HEK293 (cell line): ENCODE measurements around the gene NPHP4.

ENCODE experiments used
- CTCF ChIA-PET: fragments of 350-600 bp; formaldehyde crosslinking; extraction: SDS; loops from one replicate; lab custom pipeline; 2021; ENCODE audit warnings: antibody characterized with exemption; lab: Yijun Ruan, JAX
- POLR2A ChIA-PET: fragments of 300-600 bp; formaldehyde crosslinking; extraction: SDS; loops from one replicate; lab custom pipeline; 2020; ENCODE audit warnings: antibody characterized with exemption, inconsistent platforms; lab: Yijun Ruan, JAX
- H3K27ac ChIP-seq: fragments of 200-500 bp; sonication (Bioruptor generic); 2 replicates; pipeline ENCODE4 v1.5.1; 2014; ENCODE audit warnings: low read depth, low read length, control low read depth, inconsistent platforms; ENCODE audit errors: extremely low read depth
- H3K36me3 ChIP-seq, 2 experiments: fragments of 200-500 bp in 1 of 2; sonication (Bioruptor generic) in 1 of 2; 1 replicate in 1 of 2; 2 replicates in 1 of 2; pipeline ENCODE4 v1.5.1; 2014 to 2017; ENCODE audit warnings: inconsistent platforms in 2 of 2, low read length in 2 of 2; ENCODE audit not compliant: control insufficient read depth in 2 of 2, insufficient read depth in 1 of 2
- H3K4me1 ChIP-seq: fragments of 200-500 bp; sonication (Bioruptor generic); 2 replicates; pipeline ENCODE4 v1.5.1; 2014; ENCODE audit warnings: mild to moderate bottlenecking, low read length, inconsistent platforms; ENCODE audit not compliant: control insufficient read depth, insufficient read depth
- H3K4me3 ChIP-seq: 2 replicates; pipeline ENCODE4 v1.5.1; 2011; ENCODE audit warnings: low read depth, mild to moderate bottlenecking, control low read depth, low read length, moderate library complexity
- H3K9me3 ChIP-seq: fragments of 200-500 bp; sonication (Bioruptor generic); 2 replicates; pipeline ENCODE4 v1.5.1; 2014; ENCODE audit warnings: low read depth, low read length, inconsistent platforms; ENCODE audit not compliant: control insufficient read depth, insufficient read depth
- EGR2 ChIP-seq: fragments of 450-650 bp; formaldehyde crosslinking; IDR thresholded peaks from 2 replicates; pipeline ENCODE4 v1.5.1; 2016; ENCODE audit warnings: low read depth, missing biosample characterization, missing genetic modification characterization
- KLF10 ChIP-seq: fragments of 450-650 bp; IDR thresholded peaks from 2 replicates; pipeline ENCODE4 v1.5.1; 2018; ENCODE audit warnings: missing biosample characterization, mild to moderate bottlenecking, missing genetic modification characterization
- KLF9 ChIP-seq: fragments of 450-650 bp; formaldehyde crosslinking; IDR thresholded peaks from 2 replicates; pipeline ENCODE4 v1.5.1; 2016; ENCODE audit warnings: missing biosample characterization, missing genetic modification characterization, low read depth
- MZF1 ChIP-seq: fragments of 450-650 bp; formaldehyde crosslinking; IDR thresholded peaks from 2 replicates; pipeline ENCODE4 v1.5.1; 2017; ENCODE audit warnings: missing biosample characterization, missing genetic modification characterization, borderline replicate concordance
- SCRT1 ChIP-seq: fragments of 450-650 bp; formaldehyde crosslinking; IDR thresholded peaks from 2 replicates; pipeline ENCODE4 v1.5.1; 2016; ENCODE audit warnings: missing biosample characterization, missing genetic modification characterization, borderline replicate concordance
- WT1 ChIP-seq: fragments of 450-650 bp; formaldehyde crosslinking; IDR thresholded peaks from 2 replicates; pipeline ENCODE4 v1.5.1; 2016; ENCODE audit warnings: missing biosample characterization, missing genetic modification characterization
- ZFHX2 ChIP-seq: fragments of 450-650 bp; formaldehyde crosslinking; conservative IDR thresholded peaks from 2 replicates; pipeline ENCODE4 v1.5.1; 2016; ENCODE audit warnings: missing biosample characterization, missing genetic modification characterization
- ZFP41 ChIP-seq: fragments of 450-650 bp; formaldehyde crosslinking; IDR thresholded peaks from 2 replicates; pipeline ENCODE4 v1.5.1; 2016; ENCODE audit warnings: missing biosample characterization, missing genetic modification characterization, borderline replicate concordance
- ZNF2 ChIP-seq: fragments of 450-650 bp; formaldehyde crosslinking; IDR thresholded peaks from 2 replicates; pipeline ENCODE4 v1.5.1; 2016; ENCODE audit warnings: missing biosample characterization, missing genetic modification characterization
- ZNF202 ChIP-seq: fragments of 450-650 bp; formaldehyde crosslinking; IDR thresholded peaks from 2 replicates; pipeline ENCODE4 v1.5.1; 2016; ENCODE audit warnings: missing biosample characterization, missing genetic modification characterization, borderline replicate concordance
- ZNF354C ChIP-seq: fragments of 450-650 bp; formaldehyde crosslinking; IDR thresholded peaks from 2 replicates; pipeline ENCODE4 v1.5.1; 2016; ENCODE audit warnings: missing biosample characterization, missing genetic modification characterization, low read depth, borderline replicate concordance
- ZNF510 ChIP-seq: fragments of 450-650 bp; formaldehyde crosslinking; IDR thresholded peaks from 2 replicates; pipeline ENCODE4 v1.5.1; 2018; ENCODE audit warnings: mild to moderate bottlenecking, missing genetic modification characterization, missing biosample characterization; ENCODE audit not compliant: insufficient replicate concordance
- ZNF530 ChIP-seq: fragments of 450-650 bp; formaldehyde crosslinking; IDR thresholded peaks from 2 replicates; pipeline ENCODE4 v1.5.1; 2016; ENCODE audit warnings: low read depth, missing biosample characterization, missing genetic modification characterization
- ZNF548 ChIP-seq: fragments of 450-650 bp; formaldehyde crosslinking; IDR thresholded peaks from 2 replicates; pipeline ENCODE4 v1.5.1; 2016; ENCODE audit warnings: missing biosample characterization, missing genetic modification characterization
- ZNF561 ChIP-seq: fragments of 450-650 bp; IDR thresholded peaks from 2 replicates; pipeline ENCODE4 v1.5.1; 2018; ENCODE audit warnings: missing biosample characterization, missing genetic modification characterization, borderline replicate concordance
- ZNF624 ChIP-seq: fragments of 450-650 bp; formaldehyde crosslinking; IDR thresholded peaks from 2 replicates; pipeline ENCODE4 v1.5.1; 2017; ENCODE audit warnings: missing biosample characterization, missing genetic modification characterization
- ZNF707 ChIP-seq: fragments of 450-650 bp; formaldehyde crosslinking; IDR thresholded peaks from 2 replicates; pipeline ENCODE4 v1.5.1; 2016; ENCODE audit warnings: missing biosample characterization, missing genetic modification characterization
- ZNF76 ChIP-seq: fragments of 450-650 bp; formaldehyde crosslinking; IDR thresholded peaks from 2 replicates; pipeline ENCODE4; 2016; ENCODE audit warnings: low read depth, missing biosample characterization, missing genetic modification characterization, borderline replicate concordance
- ZNF785 ChIP-seq: fragments of 450-650 bp; formaldehyde crosslinking; IDR thresholded peaks from 2 replicates; pipeline ENCODE4 v1.5.1; 2016; ENCODE audit warnings: missing biosample characterization, missing genetic modification characterization
- TF ChIP-seq, protein P1 (sequence below): IDR thresholded peaks from 2 replicates; pipeline ENCODE4 v1.6.1; 2011; ENCODE audit warnings: mild to moderate bottlenecking, low read depth, low read length, borderline replicate concordance
- TF ChIP-seq, protein P2 (sequence below): fragments of 450-650 bp; IDR thresholded peaks from 2 replicates; pipeline ENCODE4 v1.5.1; 2018; ENCODE audit warnings: missing biosample characterization, missing genetic modification characterization
- TF ChIP-seq, protein P3 (sequence below): fragments of 450-650 bp; formaldehyde crosslinking; IDR thresholded peaks from 2 replicates; pipeline ENCODE4 v1.5.1; 2016; ENCODE audit warnings: missing biosample characterization, missing genetic modification characterization
- TF ChIP-seq, protein P4 (sequence below): fragments of 450-650 bp; formaldehyde crosslinking; IDR thresholded peaks from 2 replicates; pipeline ENCODE4 v1.5.1; 2016; ENCODE audit warnings: missing biosample characterization, missing genetic modification characterization

NPHP4 gene

DNA sequence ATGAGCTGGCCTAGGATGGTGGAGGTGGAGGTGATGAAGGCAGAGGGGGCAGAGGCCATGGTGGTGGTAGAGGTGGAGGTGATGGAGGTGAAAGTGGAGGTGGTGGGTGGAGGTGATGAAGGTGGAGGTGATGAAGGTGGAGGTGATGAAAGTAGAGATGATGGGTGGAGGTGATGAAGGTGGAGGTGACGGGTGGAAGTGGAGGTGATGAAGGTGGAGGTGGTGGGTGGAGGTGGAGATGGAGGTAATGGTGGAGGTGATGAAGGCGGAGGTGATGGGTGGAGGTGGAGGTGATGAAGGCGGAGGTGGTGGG is 19.7 kb upstream of the NPHP4 start:
- no peak overlapping the region for H3K27ac ChIP-seq
- no peaks in the 10 kb centered on the region for H3K4me1 ChIP-seq
- POLR2A ChIA-PET, result no interaction called here
- CTCF ChIA-PET, result no interaction called here
- no peak overlapping the region for H3K4me3 ChIP-seq
- no peaks in the 10 kb centered on the region for H3K36me3 ChIP-seq
- TF ChIP-seq EGR2 (tag by site-specific recombination), result peak; percentile 89
- no peak for TF ChIP-seq ZNF548 (tag by site-specific recombination)
- TF ChIP-seq ZFHX2, result peak; percentile 70
- TF ChIP-seq KLF10 (tag by site-specific recombination), result no peak
- H3K9me3 ChIP-seq, result no peaks in the 10 kb centered on the region

DNA sequence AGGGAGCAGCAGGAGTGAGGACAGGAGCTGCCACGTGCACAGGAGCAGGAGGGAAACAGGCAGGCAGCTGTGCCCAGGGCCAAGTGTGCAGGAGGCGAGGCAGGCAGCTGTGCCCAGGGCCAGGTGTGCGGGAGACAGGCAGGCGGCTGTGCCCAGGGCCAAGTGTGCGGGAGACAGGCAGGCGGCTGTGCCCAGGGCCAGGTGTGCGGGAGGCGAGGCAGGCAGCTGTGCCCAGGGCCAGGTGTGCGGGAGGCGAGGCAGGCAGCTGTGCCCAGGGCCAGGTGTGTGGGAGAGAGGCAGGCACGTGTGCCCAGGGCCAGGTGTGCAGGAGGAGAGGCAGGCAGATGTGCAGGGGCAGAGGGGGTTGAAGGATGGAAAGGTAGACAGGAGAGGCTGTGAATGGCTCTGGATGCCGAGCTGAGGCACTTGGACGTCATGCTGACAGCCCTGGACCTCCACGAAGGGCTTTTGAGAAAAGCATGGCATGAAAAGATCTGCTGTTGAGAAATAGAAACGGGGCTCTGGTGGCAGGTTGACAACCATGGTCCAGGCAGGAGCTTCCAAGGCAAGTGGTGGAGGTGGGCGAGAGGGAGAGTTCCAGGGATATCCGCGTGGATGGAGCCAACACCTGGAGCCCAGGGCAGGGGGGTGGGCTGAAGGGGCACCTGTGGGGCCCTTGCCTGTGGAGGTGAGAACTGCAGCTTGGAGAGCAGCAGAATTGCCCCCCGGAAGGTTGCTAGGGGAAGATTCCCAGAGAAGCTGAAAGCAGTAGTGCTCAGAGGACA is 19.1 kb upstream of the NPHP4 start:
- POLR2A ChIA-PET, result no interaction called here
- no peak overlapping the region for H3K27ac ChIP-seq
- TF ChIP-seq, protein P1, sequence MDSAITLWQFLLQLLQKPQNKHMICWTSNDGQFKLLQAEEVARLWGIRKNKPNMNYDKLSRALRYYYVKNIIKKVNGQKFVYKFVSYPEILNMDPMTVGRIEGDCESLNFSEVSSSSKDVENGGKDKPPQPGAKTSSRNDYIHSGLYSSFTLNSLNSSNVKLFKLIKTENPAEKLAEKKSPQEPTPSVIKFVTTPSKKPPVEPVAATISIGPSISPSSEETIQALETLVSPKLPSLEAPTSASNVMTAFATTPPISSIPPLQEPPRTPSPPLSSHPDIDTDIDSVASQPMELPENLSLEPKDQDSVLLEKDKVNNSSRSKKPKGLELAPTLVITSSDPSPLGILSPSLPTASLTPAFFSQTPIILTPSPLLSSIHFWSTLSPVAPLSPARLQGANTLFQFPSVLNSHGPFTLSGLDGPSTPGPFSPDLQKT, result no peak

DNA sequence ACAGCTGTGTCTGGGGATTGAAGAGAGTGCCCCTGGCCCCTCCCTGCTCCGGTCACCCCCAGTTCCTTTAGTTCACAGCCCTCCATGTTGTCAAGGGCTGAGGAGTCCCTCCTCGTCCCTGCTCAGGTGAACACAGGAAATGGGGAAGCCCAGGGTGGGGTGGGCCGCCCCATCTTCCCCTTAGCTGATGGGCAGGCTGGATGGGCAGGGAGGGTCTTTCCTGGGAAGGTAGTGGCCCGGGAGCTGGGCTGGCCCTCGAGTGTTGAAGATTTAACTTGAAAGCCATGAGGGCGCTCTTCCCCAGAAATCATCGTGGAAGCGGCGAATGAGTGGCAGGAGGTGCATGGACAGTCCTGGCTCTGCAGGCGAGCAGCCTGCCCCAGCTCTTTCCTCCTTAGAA is 18.3 kb upstream of the NPHP4 start:
- H3K4me3 ChIP-seq, result no peak overlapping the region
- ChIA-PET POLR2A (no interaction called here), CTCF (interaction anchor here (0.6 to 1.9 kb wide), 3 partner anchors 24 to 117 kb away, joined by 3 to 4 read pairs (median 4); no protein-coding TSS in a partner anchor)
- no peaks in the 10 kb centered on the region for H3K4me1 ChIP-seq
- H3K36me3 ChIP-seq, result no peaks in the 10 kb centered on the region
- TF ChIP-seq, protein P2, sequence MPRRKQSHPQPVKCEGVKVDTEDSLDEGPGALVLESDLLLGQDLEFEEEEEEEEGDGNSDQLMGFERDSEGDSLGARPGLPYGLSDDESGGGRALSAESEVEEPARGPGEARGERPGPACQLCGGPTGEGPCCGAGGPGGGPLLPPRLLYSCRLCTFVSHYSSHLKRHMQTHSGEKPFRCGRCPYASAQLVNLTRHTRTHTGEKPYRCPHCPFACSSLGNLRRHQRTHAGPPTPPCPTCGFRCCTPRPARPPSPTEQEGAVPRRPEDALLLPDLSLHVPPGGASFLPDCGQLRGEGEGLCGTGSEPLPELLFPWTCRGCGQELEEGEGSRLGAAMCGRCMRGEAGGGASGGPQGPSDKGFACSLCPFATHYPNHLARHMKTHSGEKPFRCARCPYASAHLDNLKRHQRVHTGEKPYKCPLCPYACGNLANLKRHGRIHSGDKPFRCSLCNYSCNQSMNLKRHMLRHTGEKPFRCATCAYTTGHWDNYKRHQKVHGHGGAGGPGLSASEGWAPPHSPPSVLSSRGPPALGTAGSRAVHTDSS (tag by site-specific recombination), result no peak
- TF ChIP-seq ZNF561 (tag by site-specific recombination) (no peak), ZNF785 (no peak), ZNF530 (tag by site-specific recombination) (no peak), ZNF202 (tag by site-specific recombination) (no peak), ZNF354C (tag by site-specific recombination) (no peak), ZFP41 (tag by site-specific recombination) (no peak), ZNF510 (tag by site-specific recombination) (no peak), ZNF76 (no peak), SCRT1 (no peak), KLF9 (tag by site-specific recombination) (no peak), ZNF624 (no peak), ZNF707 (tag by site-specific recombination) (no peak), ZNF2 (no peak), WT1 (tag by site-specific recombination) (no peak), MZF1 (no peak)
- TF ChIP-seq, protein P3, sequence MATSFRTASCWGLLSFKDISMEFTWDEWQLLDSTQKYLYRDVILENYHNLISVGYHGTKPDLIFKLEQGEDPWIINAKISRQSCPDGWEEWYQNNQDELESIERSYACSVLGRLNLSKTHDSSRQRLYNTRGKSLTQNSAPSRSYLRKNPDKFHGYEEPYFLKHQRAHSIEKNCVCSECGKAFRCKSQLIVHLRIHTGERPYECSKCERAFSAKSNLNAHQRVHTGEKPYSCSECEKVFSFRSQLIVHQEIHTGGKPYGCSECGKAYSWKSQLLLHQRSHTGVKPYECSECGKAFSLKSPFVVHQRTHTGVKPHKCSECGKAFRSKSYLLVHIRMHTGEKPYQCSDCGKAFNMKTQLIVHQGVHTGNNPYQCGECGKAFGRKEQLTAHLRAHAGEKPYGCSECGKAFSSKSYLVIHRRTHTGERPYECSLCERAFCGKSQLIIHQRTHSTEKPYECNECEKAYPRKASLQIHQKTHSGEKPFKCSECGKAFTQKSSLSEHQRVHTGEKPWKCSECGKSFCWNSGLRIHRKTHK, result no peak
- TF ChIP-seq, protein P4, sequence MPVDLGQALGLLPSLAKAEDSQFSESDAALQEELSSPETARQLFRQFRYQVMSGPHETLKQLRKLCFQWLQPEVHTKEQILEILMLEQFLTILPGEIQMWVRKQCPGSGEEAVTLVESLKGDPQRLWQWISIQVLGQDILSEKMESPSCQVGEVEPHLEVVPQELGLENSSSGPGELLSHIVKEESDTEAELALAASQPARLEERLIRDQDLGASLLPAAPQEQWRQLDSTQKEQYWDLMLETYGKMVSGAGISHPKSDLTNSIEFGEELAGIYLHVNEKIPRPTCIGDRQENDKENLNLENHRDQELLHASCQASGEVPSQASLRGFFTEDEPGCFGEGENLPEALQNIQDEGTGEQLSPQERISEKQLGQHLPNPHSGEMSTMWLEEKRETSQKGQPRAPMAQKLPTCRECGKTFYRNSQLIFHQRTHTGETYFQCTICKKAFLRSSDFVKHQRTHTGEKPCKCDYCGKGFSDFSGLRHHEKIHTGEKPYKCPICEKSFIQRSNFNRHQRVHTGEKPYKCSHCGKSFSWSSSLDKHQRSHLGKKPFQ, result no peak
- TF ChIP-seq, all 188 proteins: peak for 0
- no peaks in the 10 kb centered on the region for H3K9me3 ChIP-seq
- no peak overlapping the region for H3K27ac ChIP-seq

More for the DNA sequence above, 19.1 kb upstream of the NPHP4 start:
- Histone ChIP-seq H3K4me1 (no peaks in the 10 kb centered on the region), H3K4me3 (no peak overlapping the region), H3K36me3 (no peaks in the 10 kb centered on the region), H3K9me3 (no peaks in the 10 kb centered on the region)
- CTCF ChIA-PET, result interaction anchor here (1.9 kb wide), 1 partner anchor 23 kb away, joined by 4 read pairs; no protein-coding TSS in a partner anchor
